ENCODE results near the gene DEPDC7.
A peak's percentile ranks its signal among the peaks of the same experiment; 100 is the strongest.
"Not testable (repeated sequence)": the region's sequence is repeated elsewhere in the genome, so short reads cannot be mapped to it uniquely, and the experiment has no call there.

The DEPDC7 gene

DNA sequence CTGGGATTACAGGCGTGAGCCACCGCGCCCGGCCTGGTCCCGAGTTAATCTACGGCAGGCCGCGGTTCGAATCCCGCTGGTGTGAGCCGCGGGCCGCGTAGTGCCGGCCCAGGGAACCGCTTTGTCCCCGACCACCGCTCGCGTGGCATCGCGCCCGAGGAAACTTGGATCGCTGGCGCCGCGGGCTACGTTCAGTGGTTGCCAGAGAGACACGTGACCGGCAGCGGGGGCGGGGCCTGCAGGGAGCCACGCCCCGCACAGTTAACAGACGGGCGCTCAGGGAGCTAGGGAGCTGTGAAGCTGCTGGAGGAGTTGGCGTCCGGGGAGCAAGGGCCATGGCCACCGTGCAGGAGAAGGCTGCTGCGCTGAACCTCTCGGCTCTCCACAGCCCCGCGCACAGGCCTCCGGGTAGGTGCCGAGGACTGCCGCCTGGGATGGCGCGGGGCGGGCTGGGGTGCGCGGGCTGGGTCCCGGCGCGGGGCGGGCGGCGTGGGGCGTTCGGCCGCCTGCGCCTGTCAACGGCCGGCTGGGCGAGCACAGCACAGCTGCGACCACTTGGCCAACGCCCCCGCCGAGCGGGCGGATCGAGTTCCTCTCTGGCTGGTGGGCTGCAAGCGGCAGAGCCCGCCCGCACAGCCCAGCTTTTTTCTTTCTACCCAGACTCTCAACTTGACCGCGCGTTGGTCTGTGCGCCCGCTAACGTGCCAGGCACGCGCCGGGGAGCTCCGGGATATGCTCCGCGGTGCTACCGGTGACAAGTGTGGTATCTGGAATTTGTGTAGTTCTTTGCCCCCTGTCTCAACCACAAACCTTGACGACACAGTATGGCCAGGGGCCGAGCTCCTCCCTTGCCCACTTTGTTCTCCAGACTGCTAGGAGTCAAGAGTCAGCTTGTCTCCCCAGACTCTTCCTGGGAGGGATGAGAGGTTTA, at the start of gene DEPDC7:
Gene DEPDC7 (plus strand): TSS at position 258 of the 931 bp plus-strand sequence. CDS start 78 bp downstream, at position 336.
- peak; percentile 80 for DNase-seq

DNA sequence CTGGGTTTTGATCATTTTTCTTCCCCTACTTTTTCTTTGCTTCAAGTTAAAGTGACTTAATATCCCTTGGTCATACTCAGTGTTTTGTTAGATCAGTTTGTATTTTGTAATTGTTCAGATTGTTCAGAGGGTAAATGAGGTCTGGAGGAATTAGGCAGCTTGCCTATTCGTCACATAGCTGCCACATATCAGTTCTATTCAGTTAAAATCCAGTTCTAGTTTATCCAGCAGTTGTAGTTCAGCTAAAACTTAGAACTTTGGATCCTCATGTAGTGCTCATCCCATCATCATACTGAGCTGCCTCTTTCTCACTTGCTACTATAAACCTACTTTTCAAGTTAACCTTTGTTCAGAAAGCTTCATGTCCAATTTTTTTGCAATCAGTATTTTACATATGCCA, 47.1 kb upstream of the DEPDC7 start:
- no peak for DNase-seq

GRCh38 chr11:32972233-32972632, 43.4 kb upstream of the DEPDC7 start:
- DNase-seq, result not testable (repeated sequence)

DNA sequence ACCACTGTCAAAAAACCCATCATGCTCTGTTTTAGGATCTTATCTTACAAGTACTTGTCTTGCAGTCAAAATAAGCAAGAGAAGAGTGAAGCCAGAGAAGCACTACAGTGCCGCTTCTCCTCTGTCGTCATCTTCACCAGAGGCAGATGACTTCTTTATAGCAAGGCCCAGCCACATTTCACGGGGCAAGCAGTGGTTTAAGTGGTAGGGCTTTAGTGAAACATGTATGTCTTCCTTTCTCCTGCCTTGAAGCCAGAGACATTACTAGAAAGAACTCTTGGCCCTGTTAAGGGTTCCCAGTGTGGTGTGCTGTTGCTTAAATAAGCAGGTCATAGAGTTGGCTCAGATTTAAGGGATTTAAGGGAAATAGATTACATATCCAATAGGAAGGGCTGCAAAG, 42.9 kb upstream of the DEPDC7 start:
- DNase-seq, result no peak

DNA sequence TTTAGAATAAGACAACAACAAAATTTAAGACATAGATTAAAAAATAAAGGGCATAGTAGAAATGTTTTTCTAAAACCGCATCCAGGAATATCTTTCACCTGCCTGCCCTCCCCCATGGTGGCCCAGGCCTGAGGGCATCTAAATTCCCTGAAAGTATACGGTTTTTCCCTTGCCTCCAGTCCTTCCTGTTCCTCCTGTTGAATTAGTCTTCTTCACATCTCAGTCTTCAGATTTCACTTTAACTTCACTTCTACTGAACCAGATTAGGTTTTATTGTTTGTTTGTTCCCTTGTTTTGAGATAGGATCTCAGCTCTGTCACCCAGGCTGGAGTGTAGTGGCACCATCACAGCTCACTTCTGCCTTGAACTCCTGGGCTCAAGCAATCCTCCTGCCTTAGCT, 33.1 kb upstream of the DEPDC7 start:
- no peak for DNase-seq

DNA sequence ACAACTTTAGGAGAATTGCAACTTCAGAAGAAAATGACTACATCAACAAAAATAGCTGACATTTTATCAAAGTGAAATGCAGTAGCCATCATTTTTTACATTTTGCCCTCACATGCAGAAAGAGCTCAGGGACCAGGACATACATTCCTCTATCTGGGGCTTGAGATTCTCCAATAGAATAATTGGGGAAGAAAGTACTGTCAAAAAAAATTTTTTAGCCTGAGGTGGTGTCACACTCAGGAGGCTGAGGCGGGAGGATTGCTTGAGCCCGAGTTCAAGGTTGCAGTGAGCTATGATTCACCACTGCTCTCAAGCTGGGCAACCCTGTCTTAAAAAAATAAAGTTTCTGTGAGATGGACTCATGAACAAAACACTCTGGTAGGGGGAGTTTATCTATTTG, 32.2 kb upstream of the DEPDC7 start:
- DNase-seq, result no peak

- no peak for DNase-seq
Measured at GRCh38 chr11:32985600-32985999, 30.1 kb upstream of the DEPDC7 start.

DNA sequence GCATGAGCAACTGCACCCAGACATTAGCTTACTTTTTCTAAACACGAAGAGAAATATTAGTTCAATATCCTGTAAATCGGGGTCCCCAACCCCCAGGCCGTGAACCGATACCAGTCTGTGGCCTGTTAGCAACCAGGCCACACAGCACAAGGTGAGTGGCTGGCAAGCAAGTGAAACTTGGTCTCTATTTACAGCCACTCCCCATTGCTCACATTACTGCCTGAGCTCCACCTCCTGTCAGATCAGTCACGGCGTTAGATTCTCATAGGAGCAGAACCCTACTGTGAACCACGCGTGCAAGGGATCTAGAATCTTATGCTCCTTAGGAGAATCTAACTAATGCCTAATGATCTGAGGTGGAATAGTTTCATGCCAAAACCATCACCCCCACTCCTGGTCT, 27.8 kb upstream of the DEPDC7 start:
- no peak for DNase-seq

- DNase-seq, result no peak
Measured at GRCh38 chr11:32990481-32990880, 25.2 kb upstream of the DEPDC7 start.

GRCh38 chr11:32991427-32991826, 24.3 kb upstream of the DEPDC7 start:
- DNase-seq, result no peak

DNA sequence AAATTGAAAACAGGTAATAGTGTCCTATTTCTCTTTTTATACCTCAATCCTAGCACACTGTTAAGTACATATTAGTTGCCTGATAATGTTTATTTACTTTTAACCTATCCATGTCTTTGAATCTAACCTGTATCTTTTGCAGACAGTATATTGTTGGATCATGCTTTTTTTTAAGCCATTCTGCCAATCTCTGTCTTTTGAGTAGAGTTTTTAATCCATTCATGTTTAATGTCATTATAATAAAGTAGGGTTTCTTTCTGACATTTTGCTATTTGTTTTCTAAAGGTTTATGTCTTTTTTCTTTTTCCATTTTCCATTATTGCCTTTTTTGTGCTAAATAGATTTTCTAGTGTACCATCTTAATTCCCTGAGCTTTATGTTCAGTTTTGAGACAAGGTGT, 23.8 kb upstream of the DEPDC7 start:
- DNase-seq, result no peak

- DNase-seq, result no peak
Measured at GRCh38 chr11:33000181-33000580, 15.5 kb upstream of the DEPDC7 start.

- DNase-seq, result no peak
Measured at GRCh38 chr11:33001281-33001680, 14.4 kb upstream of the DEPDC7 start.

DNA sequence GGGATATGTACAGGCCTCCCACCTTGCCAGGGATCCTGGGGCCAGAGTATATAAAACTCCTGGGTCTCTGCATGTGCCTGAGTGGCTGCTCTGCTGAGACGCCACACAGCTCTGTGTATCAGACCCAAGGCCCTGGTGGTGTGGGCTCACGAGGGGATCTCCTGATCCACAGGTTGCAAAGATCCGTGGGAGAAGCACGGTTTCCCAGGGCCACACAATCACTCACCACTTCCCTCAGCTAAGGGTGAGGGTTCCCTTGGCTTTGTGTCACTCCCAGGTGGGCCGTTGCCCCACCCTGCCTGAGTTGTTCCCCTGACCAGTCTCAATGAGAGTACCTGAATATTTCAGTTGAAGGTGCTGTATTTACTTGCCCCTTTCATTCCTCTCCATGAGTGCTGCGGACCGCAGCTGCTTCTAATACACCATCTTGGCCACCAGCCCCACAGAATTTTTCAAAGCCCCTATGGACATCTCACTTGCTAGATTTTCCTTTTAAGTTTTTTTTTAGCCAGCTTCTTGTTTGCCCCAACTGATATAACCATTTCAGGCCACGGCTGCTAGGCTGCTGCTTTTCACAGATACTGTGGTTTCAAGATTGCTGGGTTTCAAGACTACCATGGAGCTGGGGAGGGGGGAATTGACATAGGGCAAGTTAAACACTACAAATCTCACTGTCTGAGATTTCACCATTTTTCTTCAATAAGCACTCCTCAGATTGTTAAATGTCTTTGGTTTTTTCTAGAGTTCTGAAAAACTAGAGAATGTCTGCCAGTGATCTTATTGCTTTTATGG, 13.7 kb upstream of the DEPDC7 start:
- no peak for DNase-seq

- DNase-seq, result no peak
Measured at GRCh38 chr11:33005175-33005574, 10.5 kb upstream of the DEPDC7 start.

DNA sequence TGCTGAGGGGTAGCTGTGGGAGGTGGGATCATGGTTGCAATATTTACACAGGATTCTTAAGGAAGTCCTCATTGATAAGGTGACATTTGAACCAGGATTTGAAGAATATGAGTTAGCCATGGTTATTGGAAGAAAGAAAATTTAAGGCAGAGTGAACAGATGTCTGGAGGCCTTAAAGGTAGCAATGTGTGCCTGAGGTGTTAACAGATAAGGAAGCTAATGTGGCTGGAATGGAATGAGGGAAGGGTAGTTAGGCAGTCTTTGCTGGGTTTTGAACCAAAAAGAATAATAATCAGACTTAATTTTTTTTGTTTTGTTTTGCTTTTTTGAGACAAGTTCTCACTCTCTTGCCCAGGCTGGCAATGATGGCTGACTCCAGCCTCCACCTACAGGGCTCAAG, 9.7 kb upstream of the DEPDC7 start:
- DNase-seq, result no peak

- no peak for DNase-seq
Measured at GRCh38 chr11:33013755-33014154, 1.9 kb upstream of the DEPDC7 start.

- no peak for DNase-seq
Measured at GRCh38 chr11:33016654-33017053, 976 bp downstream of the DEPDC7 start.

- no peak for DNase-seq
Measured at GRCh38 chr11:33017478-33017877, 1.8 kb downstream of the DEPDC7 start.

- no peak for DNase-seq
Measured at GRCh38 chr11:33017965-33018364, 2.3 kb downstream of the DEPDC7 start.

- no peak for DNase-seq
Measured at GRCh38 chr11:33018840-33019239, 3.2 kb downstream of the DEPDC7 start.

DNA sequence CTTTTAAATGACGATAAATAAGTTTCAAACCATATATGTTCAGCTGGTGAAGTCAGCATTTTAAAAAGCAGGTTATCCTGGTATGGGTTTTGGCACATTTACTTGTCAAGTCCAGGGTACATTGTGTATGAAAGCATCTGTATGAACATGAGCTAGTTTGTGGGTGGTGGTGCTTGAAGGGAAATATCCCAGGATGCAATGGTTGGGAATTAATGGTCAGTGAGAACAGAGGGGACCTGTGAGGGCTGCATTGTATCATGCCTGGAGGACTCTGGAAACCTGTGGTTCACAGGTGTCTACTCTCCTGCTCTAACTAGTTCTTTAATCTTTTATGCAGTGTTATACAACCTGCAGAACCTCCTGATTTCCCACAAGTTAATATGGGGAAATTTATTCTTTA, 5.8 kb downstream of the DEPDC7 start:
- no peak for DNase-seq

DNA sequence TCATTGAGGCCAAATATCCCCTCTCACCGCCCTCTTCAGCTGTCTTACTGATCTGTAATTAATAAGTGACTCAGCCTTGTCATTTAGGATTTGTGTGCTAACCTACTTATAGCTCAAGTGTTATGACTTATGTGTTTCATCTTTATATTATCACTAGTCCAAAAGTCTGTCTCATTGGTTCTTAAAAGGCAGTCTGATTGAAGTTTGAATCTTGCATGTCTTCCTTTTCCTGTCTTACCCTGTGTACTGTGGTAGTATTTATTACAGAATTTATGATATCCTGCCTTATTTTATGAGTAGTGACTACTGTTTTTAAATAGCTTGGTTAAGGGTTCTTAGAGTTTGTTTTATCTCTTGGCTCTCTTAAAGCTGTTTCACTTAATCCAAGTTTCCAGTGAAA, 6.3 kb downstream of the DEPDC7 start:
- DNase-seq, result no peak

DNA sequence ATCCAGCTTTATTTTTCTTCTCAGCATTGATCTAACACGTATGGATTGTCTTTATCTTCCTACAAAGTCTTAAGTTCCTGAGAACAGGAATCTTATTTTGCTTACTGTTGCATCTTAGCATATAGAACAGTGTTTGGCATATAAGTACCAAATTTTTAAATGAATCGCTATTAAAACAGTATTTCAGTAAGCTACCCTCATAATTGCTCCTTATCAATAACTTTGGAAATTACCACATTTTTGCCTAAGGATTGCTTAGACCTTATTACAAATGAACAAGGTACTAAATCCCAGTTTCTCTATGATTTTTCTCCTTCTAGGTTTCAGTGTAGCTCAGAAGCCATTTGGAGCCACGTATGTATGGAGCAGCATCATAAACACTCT, 9.7 kb downstream of the DEPDC7 start:
- DNase-seq, result no peak
